Transverse colon (tissue), 4 donors: ENCODE measurements around the gene CD84. TPM values are rescaled to one million over a fixed set of nuclear protein-coding genes. Genes with fewer than 3 reads are reported as not detected.

Source experiments
- DNase-seq: peaks from one replicate; pipeline ENCODE4 v3.0.0-alpha.2; 2019
- H3K27ac ChIP-seq, 4 donors: fragments of 200-600 bp; sonication (generic); 2 replicates each; pipeline ENCODE4 v1.5.1; 2016 to 2018; ENCODE audit warnings: inconsistent platforms in 4 of 4
- H3K27me3 ChIP-seq: fragments of 200-600 bp; sonication (generic); 2 replicates; pipeline ENCODE4 v1.5.1; 2017; ENCODE audit warnings: inconsistent platforms
- H3K36me3 ChIP-seq, 4 donors: fragments of 200-600 bp; sonication (generic); 2 replicates each; pipeline ENCODE4 v1.5.1; 2017 to 2019; ENCODE audit warnings: inconsistent platforms in 4 of 4
- H3K4me1 ChIP-seq, 4 donors: fragments of 200-600 bp; sonication (generic); 2 replicates each; pipeline ENCODE4 v1.5.1; 2017 to 2020; ENCODE audit warnings: inconsistent platforms in 4 of 4
- H3K4me3 ChIP-seq, 4 donors: fragments of 200-600 bp; sonication (generic); 1 replicate in 1 of 4; 2 replicates in 3 of 4; pipeline versions ENCODE4 v1.5.1 to v1.6.1; 2017 to 2019; ENCODE audit warnings: inconsistent platforms in 4 of 4
- H3K9me3 ChIP-seq, 2 donors: fragments of 200-600 bp; sonication (generic); 2 replicates each; pipeline ENCODE4 v1.5.1; 2017 to 2019; ENCODE audit warnings: inconsistent platforms in 2 of 2
- CTCF ChIP-seq, 5 experiments: fragments of 200-600 bp in 3 of 5; fragments of 450-650 bp in 2 of 5; sonication (generic) in 3 of 5; IDR thresholded peaks; 1 replicate in 2 of 5; 2 replicates in 3 of 5; pipeline ENCODE4 v1.5.1; 2016 to 2017; ENCODE audit warnings: antibody characterized with exemption in 5 of 5, inconsistent platforms in 3 of 5, mild to moderate bottlenecking in 2 of 5, moderate library complexity in 1 of 5
- EP300 ChIP-seq: sonication (generic); formaldehyde crosslinking; IDR thresholded peaks from one replicate; pipeline ENCODE4 v1.6.1; 2017; ENCODE audit warnings: antibody characterized with exemption, low read depth
- POLR2A ChIP-seq: fragments of 450-650 bp; IDR thresholded peaks from one replicate; pipeline ENCODE4 v1.6.1; 2016; ENCODE audit warnings: antibody characterized with exemption, mild to moderate bottlenecking, moderate library complexity
- POLR2AphosphoS5 ChIP-seq, 3 donors: sonication (generic); formaldehyde crosslinking; IDR thresholded peaks; one replicate each; pipeline ENCODE4 v1.6.1; 2016; ENCODE audit warnings: antibody characterized with exemption in 3 of 3
- WGBS, 2 donors: methylation state at CpG; one replicate each; pipeline ENCODE4 v1.1.5; 2018; ENCODE audit warnings: low coverage in 1 of 2; 5-methylcytosine and 5-hydroxymethylcytosine counted together
- in situ Hi-C, 4 donors: fragments of 200-750 bp; cut with MboI; loops; one replicate each; pipeline versions ENCODE4 v1.15.0 to v1.15.1; 2017; ENCODE audit warnings: low sequenced_read_pairs in 3 of 4, low pct_ligation_motif_present in 1 of 4, low pct_unique_long_range_greater_than_20kb in 1 of 4
- intact Hi-C: fragments of 100-400 bp; cut with DNase I; formaldehyde crosslinking; loops from one replicate; pipeline ENCODE4 v1.15.1; 2023; ENCODE audit warnings: low total_unique reads
- total RNA-seq, 4 donors: library from RNA; depleted of rRNA; stranded (reverse); fragments of >200 nt; gene quantifications; one replicate each; pipeline ENCODE4 v1.1.0, GENCODE V29; 2016

Gene CD84
- total RNA-seq, 4 donors from 2014 or later, result 1.4 to 8.6 (median 5.8) TPM

GRCh38 chr1:160581961-160582360 lies 2.7 kb upstream of the CD84 start:
- DNase-seq, result no peak
- 37 to 44% methylated on average over 2 of the region's 2 CpGs for WGBS, 2 donors
- no peak overlapping the region for H3K4me3 ChIP-seq
- intact Hi-C loops (no loop called here), in situ Hi-C loops (no loop called here)
- H3K27me3 ChIP-seq, result no peaks in the 10 kb centered on the region
- H3K27ac ChIP-seq, result peak overlapping the region; percentile 14 to 58 (median 40)
- H3K36me3 ChIP-seq, result no peaks in the 10 kb centered on the region
- TF ChIP-seq CTCF (IDR thresholded peaks at IDR 0.05) (no peak), POLR2A (no peak), EP300 (no peak), POLR2AphosphoS5 (IDR thresholded peaks at IDR 0.05) (no peak)
- no peaks in the 10 kb centered on the region for H3K9me3 ChIP-seq
- peaks cover 0 to 11% (median 0%) of the 10 kb centered on the region in 4 donors for H3K4me1 ChIP-seq

- H3K27me3 ChIP-seq, result no peaks in the 10 kb centered on the region
- peaks cover 0 to 11% (median 0%) of the 10 kb centered on the region in 4 donors for H3K4me1 ChIP-seq
- in situ Hi-C loops (no loop called here), intact Hi-C loops (no loop called here)
- no peaks in the 10 kb centered on the region for H3K36me3 ChIP-seq
- DNase-seq, result no peak
- H3K27ac ChIP-seq, result no peak overlapping the region
- no peak overlapping the region for H3K4me3 ChIP-seq
- H3K9me3 ChIP-seq, result no peaks in the 10 kb centered on the region
- TF ChIP-seq CTCF (IDR thresholded peaks at IDR 0.05) (no peak), EP300 (no peak), POLR2A (no peak), POLR2AphosphoS5 (IDR thresholded peaks at IDR 0.05) (no peak)
- WGBS, 2 donors, result 59 to 60% methylated on average over 1 of the region's 1 CpG
Measured at GRCh38 chr1:160580221-160580812, 1.0 kb upstream of the CD84 start.

GRCh38 chr1:160578525-160579191 lies 638 bp downstream of the CD84 start:
- DNase-seq, result no peak
- TF ChIP-seq POLR2AphosphoS5 (IDR thresholded peaks at IDR 0.05), result no peak
- TF ChIP-seq CTCF (IDR thresholded peaks at IDR 0.05), result no peak
- no peak for TF ChIP-seq EP300
- no peak for TF ChIP-seq POLR2A
- H3K4me3 ChIP-seq, result peak overlapping the region in 3 of 4 donors; percentile 7 to 29 (median 15)
- intact Hi-C loops, result no loop called here
- in situ Hi-C loops, result no loop called here
- peak overlapping the region; percentile 36 to 63 (median 50) for H3K27ac ChIP-seq
- H3K27me3 ChIP-seq, result no peaks in the 10 kb centered on the region
- WGBS, 2 donors, result 28 to 49% methylated on average over 3 of the region's 3 CpGs
- H3K4me1 ChIP-seq, result peaks cover 0 to 11% (median 0%) of the 10 kb centered on the region in 4 donors
- H3K9me3 ChIP-seq, result no peaks in the 10 kb centered on the region
- H3K36me3 ChIP-seq, result no peaks in the 10 kb centered on the region

- TF ChIP-seq CTCF (IDR thresholded peaks at IDR 0.05), result no peak
- TF ChIP-seq EP300, result no peak
- TF ChIP-seq POLR2A, result no peak
- TF ChIP-seq POLR2AphosphoS5 (IDR thresholded peaks at IDR 0.05), result no peak
- no peaks in the 10 kb centered on the region for H3K36me3 ChIP-seq
- H3K9me3 ChIP-seq, result no peaks in the 10 kb centered on the region
- no peaks in the 10 kb centered on the region for H3K27me3 ChIP-seq
- peak overlapping the region in 3 of 4 donors; percentile 0 to 29 (median 2) for H3K4me3 ChIP-seq
- in situ Hi-C loops (no loop called here), intact Hi-C loops (no loop called here)
- H3K27ac ChIP-seq, result peak overlapping the region; percentile 38 to 63 (median 52)
- WGBS, 2 donors, result 57 to 76% methylated on average over 3 of the region's 3 CpGs
- H3K4me1 ChIP-seq, result peaks cover 0 to 11% (median 0%) of the 10 kb centered on the region in 4 donors
- DNase-seq, result no peak
Measured at GRCh38 chr1:160578175-160578524, 1.1 kb downstream of the CD84 start.
